HG03378 (cell line): Measurements from ENCODE around the gene APLF.

Experiments
- ATAC-seq: cut with Tn5 transposase; IDR thresholded peaks from one replicate; pipeline ENCODE4 v1.9.1; 2021; ENCODE audit warnings: mild to moderate bottlenecking, moderate library complexity; ENCODE audit not compliant: unreplicated experiment

APLF gene

DNA sequence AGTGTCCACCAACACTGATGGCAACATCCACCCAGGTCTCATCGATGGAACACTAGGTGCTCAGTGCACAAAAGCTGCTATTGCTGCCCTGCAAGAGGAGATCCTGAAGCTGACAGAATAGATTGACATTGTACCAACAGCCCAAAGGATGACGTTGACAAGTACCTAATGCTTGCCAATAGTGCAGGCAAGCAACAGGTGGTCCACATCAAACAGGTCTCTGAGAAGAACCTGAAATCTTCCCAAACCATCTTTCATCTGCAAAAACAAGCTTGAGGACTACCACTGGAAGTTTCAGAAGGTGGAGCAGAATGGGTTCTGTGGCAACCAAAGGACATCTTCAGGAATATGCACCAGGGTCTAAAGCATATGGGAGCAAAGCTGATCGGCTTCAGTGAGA is 160.2 kb downstream of the APLF start:
- ATAC-seq: no peak
